Right ventricle myocardium superior (tissue), 1 donor: ENCODE data around the gene TTLL4. TPM values are rescaled to one million over a fixed set of nuclear protein-coding genes. Genes with fewer than 3 reads are reported as not detected.

Source experiments
- total RNA-seq: library from RNA; stranded (reverse); fragmentation: NEBNext Ultra II Directional; extraction: Animal tissue kit (Norgen Biotek cat#: 25700); gene quantifications from one replicate; pipeline ENCODE4 v1.2.1, GENCODE V29; 2021
- donor health status: DM: no; HTN: yes; CAD: no; lungs with severe emphysema.

TTLL4 gene
- total RNA-seq, 1 donor from 2014 or later: 5.6 TPM

Other genes starting within 250 kb of the TTLL4 start
- 5.9 TPM for gene USP37, start 142.5 kb upstream of the TTLL4 start, total RNA-seq
- gene CNOT9, start 142.0 kb upstream of the TTLL4 start, total RNA-seq: 17.7 TPM
- 0.62 TPM for gene PLCD4, start 102.9 kb upstream of the TTLL4 start, total RNA-seq
- 20.5 TPM for gene ZNF142, start 51.2 kb upstream of the TTLL4 start, total RNA-seq
- gene BCS1L, start 51.2 kb upstream of the TTLL4 start, total RNA-seq: 47.6 TPM
- gene RNF25, start 38.8 kb upstream of the TTLL4 start, total RNA-seq: 12.4 TPM
- 3.9 TPM for gene STK36, start 38.7 kb upstream of the TTLL4 start, total RNA-seq
- 10.5 TPM for gene CYP27A1, start 71.3 kb downstream of the TTLL4 start, total RNA-seq
- gene PRKAG3, start 121.0 kb downstream of the TTLL4 start, total RNA-seq: not detected
- gene WNT6, start 149.0 kb downstream of the TTLL4 start, total RNA-seq: 2.6 TPM
- gene WNT10A, start 170.0 kb downstream of the TTLL4 start, total RNA-seq: not detected
- gene CDK5R2, start 248.8 kb downstream of the TTLL4 start, total RNA-seq: not detected